Heart left ventricle (tissue), 16 donors: ENCODE results near the gene ZMAT3. TPM values are rescaled to one million over a fixed set of nuclear protein-coding genes. Genes with fewer than 3 reads are reported as not detected.
"Not testable (repeated sequence)": the region's sequence is repeated elsewhere in the genome, so short reads cannot be mapped to it uniquely, and the experiment has no call there.

Source experiments
- ATAC-seq, 4 donors: fragments of 200-7000 bp; cut with Tn5 transposase; one replicate each; pipeline ENCODE4 v1.9.1; 2020 to 2022; ENCODE audit warnings: moderate library complexity in 4 of 4, mild to moderate bottlenecking in 3 of 4, moderate number of reproducible peaks in 1 of 4
- DNase-seq, 5 donors: peaks; one replicate each; pipeline ENCODE4 v3.0.0-alpha.2; 2020
- H3K27ac ChIP-seq, 12 donors: fragments of 200-600 bp; sonication (generic) in 4 of 12; one replicate each; pipeline versions ENCODE4 v1.5.0 to v1.8.0; 2016 to 2022; ENCODE audit warnings: mild to moderate bottlenecking in 2 of 12
- H3K27me3 ChIP-seq, 9 donors: fragments of 200-600 bp; sonication (generic) in 2 of 9; one replicate each; pipeline versions ENCODE4 v1.5.1 to v1.8.0; 2016 to 2022; ENCODE audit warnings: mild to moderate bottlenecking in 3 of 9
- H3K36me3 ChIP-seq, 9 donors: fragments of 200-600 bp; sonication (generic) in 2 of 9; one replicate each; pipeline versions ENCODE4 v1.5.0 to v1.8.0; 2018 to 2022; ENCODE audit warnings: mild to moderate bottlenecking in 2 of 9
- H3K4me1 ChIP-seq, 12 donors: fragments of 200-600 bp; sonication (generic) in 4 of 12; one replicate each; pipeline versions ENCODE4 v1.5.0 to v1.8.0; 2016 to 2022; ENCODE audit warnings: mild to moderate bottlenecking in 3 of 12
- H3K4me3 ChIP-seq, 12 donors: fragments of 200-600 bp; sonication (generic) in 4 of 12; one replicate each; pipeline versions ENCODE4 v1.5.0 to v1.8.0; 2017 to 2022; ENCODE audit warnings: mild to moderate bottlenecking in 9 of 12, moderate library complexity in 4 of 12
- H3K9me3 ChIP-seq, 12 donors: fragments of 200-600 bp; sonication (generic) in 4 of 12; one replicate each; pipeline versions ENCODE4 v1.5.0 to v1.8.0; 2016 to 2022; ENCODE audit warnings: mild to moderate bottlenecking in 1 of 12
- POLR2A ChIP-seq, 2 donors: fragments of 450-650 bp; IDR thresholded peaks; one replicate each; pipeline ENCODE4 v1.6.1; 2017; ENCODE audit warnings: antibody characterized with exemption in 2 of 2, mild to moderate bottlenecking in 2 of 2, moderate library complexity in 2 of 2
- WGBS, 4 donors: extraction: QIAGEN DNeasy Blood & Tissue Kit in 2 of 4; methylation state at CpG; one replicate each; pipeline versions ENCODE4 v1.1.5 to v1.1.7; 2013 to 2018; 5-methylcytosine and 5-hydroxymethylcytosine counted together
- intact Hi-C, 10 donors: fragments of 100-400 bp; cut with DNase I; formaldehyde crosslinking; loops; one replicate each; pipeline versions ENCODE4 v1.11.1 to v1.14.2; 2022
- polyA plus RNA-seq, 2 donors: library from polyadenylated mRNA; stranded (reverse); fragments of 200-250 nt; gene quantifications; one replicate each; pipeline ENCODE4 v1.2.3, GENCODE V29; 2013
- total RNA-seq, 9 donors: library from RNA; depleted of rRNA in 2 of 9; stranded (reverse); fragments of >200 nt in 2 of 9; fragmentation: NEBNext Ultra II Directional in 3 of 9; extraction: Animal tissue kit (Norgen Biotek cat#: 25700) in 3 of 9; gene quantifications; one replicate each; pipeline versions ENCODE4 v1.1.0 to v1.2.4, GENCODE V29; 2016 to 2023
- TF ChIP-seq, protein P1 (sequence below), 12 donors: fragments of 200-600 bp; sonication (generic) in 4 of 12; IDR thresholded peaks; one replicate each; pipeline versions ENCODE4 v1.5.0 to v1.8.0; 2018 to 2022; ENCODE audit warnings: antibody characterized with exemption in 12 of 12, mild to moderate bottlenecking in 5 of 12
- donor health status: ischemic (EF 13 %, LVEDD 7.1; RV severe dilation, severe dysfunction).
- donor health status: healthy with polysubstance abuse.
- donor health status: DM: no; HTN: yes; CAD: no.
- donor health status: DM: no; HTN: no; CAD: no.
- donor health status: ischemic (EF 25% LVEDD 6.9; RV normal size, moderate dysfunction).
- donor health status: ischemic (EF 25% LVEDD 5.7; RV mildly dilated, moderate dysfunction).
- donor health status: healthy.
- donor health status: DM: yes; HTN: yes; CAD: no.
- donor health status: ischemic (EF 35%, LVEDD 5.7; RV mildly dilated, moderate dysfunction).
- donor health status: nonischemic (EF 11% LVEDD 7.7; RV severe dilation, severe dysfunction).
- donor health status: DM: yes; HTN: yes; CAD: no.
- donor health status: PGD.
- donor health status: ischemic (EF 29% LVEDD 5.4; RV normal size, mild dysfunction).
- donor health status: nonischemic (EF 23%, LVEDD 6.1; RV moderate dilation, normal function).

Gene ZMAT3
- total and polyA plus RNA-seq, 11 donors: 2.0 to 23.2 (median 14.3) TPM

GRCh38 chr3:179046497-179047353 lies 24.9 kb downstream of the ZMAT3 start:
- TF ChIP-seq POLR2A (IDR thresholded peaks at IDR 0.05): no peak
- TF ChIP-seq, protein P1, sequence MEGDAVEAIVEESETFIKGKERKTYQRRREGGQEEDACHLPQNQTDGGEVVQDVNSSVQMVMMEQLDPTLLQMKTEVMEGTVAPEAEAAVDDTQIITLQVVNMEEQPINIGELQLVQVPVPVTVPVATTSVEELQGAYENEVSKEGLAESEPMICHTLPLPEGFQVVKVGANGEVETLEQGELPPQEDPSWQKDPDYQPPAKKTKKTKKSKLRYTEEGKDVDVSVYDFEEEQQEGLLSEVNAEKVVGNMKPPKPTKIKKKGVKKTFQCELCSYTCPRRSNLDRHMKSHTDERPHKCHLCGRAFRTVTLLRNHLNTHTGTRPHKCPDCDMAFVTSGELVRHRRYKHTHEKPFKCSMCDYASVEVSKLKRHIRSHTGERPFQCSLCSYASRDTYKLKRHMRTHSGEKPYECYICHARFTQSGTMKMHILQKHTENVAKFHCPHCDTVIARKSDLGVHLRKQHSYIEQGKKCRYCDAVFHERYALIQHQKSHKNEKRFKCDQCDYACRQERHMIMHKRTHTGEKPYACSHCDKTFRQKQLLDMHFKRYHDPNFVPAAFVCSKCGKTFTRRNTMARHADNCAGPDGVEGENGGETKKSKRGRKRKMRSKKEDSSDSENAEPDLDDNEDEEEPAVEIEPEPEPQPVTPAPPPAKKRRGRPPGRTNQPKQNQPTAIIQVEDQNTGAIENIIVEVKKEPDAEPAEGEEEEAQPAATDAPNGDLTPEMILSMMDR (IDR thresholded peaks at IDR 0.05): no peak
- intact Hi-C loops: no loop called here
- Histone ChIP-seq H3K27me3 (no peaks in the 10 kb centered on the region), H3K9me3 (peaks cover 0 to 16% (median 0%) of the 10 kb centered on the region in 12 donors), H3K4me1 (peaks cover 0 to 21% (median 10%) of the 10 kb centered on the region in 12 donors), H3K4me3 (no peak overlapping the region), H3K36me3 (no peaks in the 10 kb centered on the region), H3K27ac (no peak overlapping the region)
- DNase-seq (no peak), ATAC-seq (peak in 1 of 4 donors; percentile 44)
- WGBS, 4 donors: 83 to 90% (median 86%) methylated on average over 6 to 8 of the region's 8 CpGs

DNA sequence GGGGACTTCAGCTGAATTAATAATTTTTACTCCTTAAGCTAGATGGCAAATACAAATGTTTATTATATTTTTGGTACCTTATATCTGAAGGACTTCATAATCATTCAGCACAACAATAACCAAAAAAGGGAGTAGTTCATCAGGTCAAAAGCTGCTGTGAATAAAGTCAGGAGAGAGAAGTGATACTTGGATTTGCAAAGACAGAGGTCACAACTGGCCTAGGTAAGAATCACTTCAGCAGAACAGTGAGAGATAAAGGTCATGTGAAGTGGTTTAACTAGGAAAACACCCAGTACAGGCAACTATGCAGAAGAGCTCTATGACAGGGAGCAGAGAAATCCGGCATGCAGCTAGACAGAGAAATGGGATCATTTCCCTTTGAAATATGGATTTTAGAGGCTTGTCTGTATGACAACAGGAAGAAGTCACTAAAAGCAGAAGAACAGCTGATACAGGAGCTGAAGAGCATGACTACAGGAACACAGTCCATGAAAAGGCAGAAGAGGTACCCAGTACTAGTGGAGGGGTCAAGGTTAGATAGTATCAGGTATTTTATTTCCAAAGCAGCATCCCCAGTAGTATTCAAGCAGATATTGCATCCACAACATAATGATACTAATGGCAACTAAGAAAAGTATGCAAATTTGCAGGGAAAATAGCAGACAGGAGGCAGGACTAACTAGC lies 25.7 kb downstream of the ZMAT3 start:
- H3K27me3 ChIP-seq: no peaks in the 10 kb centered on the region
- no peak for TF ChIP-seq POLR2A (IDR thresholded peaks at IDR 0.05)
- TF ChIP-seq, protein P1 (IDR thresholded peaks at IDR 0.05): no peak
- H3K4me1 ChIP-seq: peaks cover 0 to 21% (median 10%) of the 10 kb centered on the region in 12 donors
- no peak overlapping the region for H3K27ac ChIP-seq
- no peaks in the 10 kb centered on the region for H3K36me3 ChIP-seq
- intact Hi-C loops: no loop called here
- peaks cover 0 to 8% (median 0%) of the 10 kb centered on the region in 12 donors for H3K9me3 ChIP-seq
- WGBS, 4 donors: 41 to 58% (median 45%) methylated on average over 1 of the region's 1 CpG
- ATAC-seq (no peak), DNase-seq (no peak)
- H3K4me3 ChIP-seq: no peak overlapping the region

DNA sequence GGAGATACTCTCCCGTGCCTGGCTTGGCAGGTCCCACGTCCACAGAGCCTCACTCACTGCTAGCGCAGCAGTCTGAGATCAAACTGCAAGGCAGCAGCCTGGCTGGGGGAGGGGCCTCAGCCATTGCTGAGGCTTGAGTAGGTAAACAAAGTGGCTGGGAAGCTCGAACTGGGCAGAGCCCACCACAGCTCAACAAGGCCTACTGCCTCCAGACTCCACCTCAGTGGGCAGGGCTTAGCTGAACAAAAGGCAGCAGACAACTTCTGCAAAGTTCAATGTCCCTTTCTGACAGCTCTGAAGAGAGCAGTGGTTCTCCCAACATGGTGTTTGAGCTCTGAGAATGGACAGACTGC lies 32.7 kb downstream of the ZMAT3 start:
- ATAC-seq, H3K9me3 ChIP-seq, H3K27me3 ChIP-seq, intact Hi-C loops, DNase-seq, H3K27ac ChIP-seq, H3K4me3 ChIP-seq, H3K36me3 ChIP-seq: not testable (repeated sequence)
- H3K4me1 ChIP-seq: peaks cover 0 to 37% (median 10%) of the 10 kb centered on the region in 12 donors
- 59 to 95% (median 70%) methylated on average over 3 to 4 of the region's 4 CpGs for WGBS, 4 donors

DNA sequence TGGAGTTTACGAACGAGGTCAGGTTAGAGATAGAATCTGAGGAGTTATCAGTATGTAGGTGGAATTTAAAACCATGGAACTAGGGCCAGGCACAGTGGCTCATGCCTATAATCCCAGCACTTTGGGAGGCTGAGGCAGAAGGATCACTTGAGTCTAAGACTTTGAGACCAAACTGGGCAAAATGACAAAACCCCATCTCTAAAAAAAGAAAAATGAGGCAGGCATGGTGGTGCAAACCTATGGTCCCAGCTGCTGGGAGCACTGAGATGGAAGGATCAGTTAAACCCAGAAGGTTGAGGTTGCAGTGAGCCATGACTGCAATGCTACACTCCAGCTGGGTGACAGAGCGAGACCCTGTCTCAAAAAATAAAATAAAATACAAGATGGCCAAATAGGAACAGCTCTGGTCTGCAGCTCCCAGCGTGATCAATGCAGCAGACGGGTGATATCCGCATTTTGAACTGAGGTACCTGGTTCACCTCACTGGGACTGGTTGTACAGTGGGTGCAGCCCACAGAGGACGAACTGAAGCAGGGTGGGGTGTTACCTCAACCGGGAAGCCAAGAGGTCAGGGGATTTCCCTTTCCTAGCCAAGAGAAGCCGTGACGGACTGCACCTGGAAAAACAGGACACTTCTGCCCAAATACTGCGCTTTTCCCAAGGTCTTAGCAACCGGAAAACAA lies 33.3 kb downstream of the ZMAT3 start:
- intact Hi-C loops: no loop called here
- Histone ChIP-seq H3K9me3 (no peaks in the 10 kb centered on the region), H3K27ac (no peak overlapping the region)

More for the DNA sequence above, 33.3 kb downstream of the ZMAT3 start:
- 80 to 91% (median 89%) methylated on average over 12 of the region's 12 CpGs for WGBS, 4 donors
- H3K4me3 ChIP-seq: no peak overlapping the region
- H3K36me3 ChIP-seq: peaks cover 0 to 3% (median 0%) of the 10 kb centered on the region in 9 donors
- TF ChIP-seq POLR2A (IDR thresholded peaks at IDR 0.05): no peak
- TF ChIP-seq, protein P1 (IDR thresholded peaks at IDR 0.05): no peak
- ATAC-seq: no peak
- H3K27me3 ChIP-seq: no peaks in the 10 kb centered on the region
- no peak for DNase-seq
- H3K4me1 ChIP-seq: peaks cover 0 to 43% (median 13%) of the 10 kb centered on the region in 12 donors
